Measurements from ENCODE around the gene SMARCB1. TPM values are rescaled to one million over a fixed set of nuclear protein-coding genes. Genes with fewer than 3 reads are reported as not detected.

Gene SMARCB1
- total RNA-seq, 1 experiment from 2014 or later = 121 TPM

- H3K4me3 ChIP-seq = no peak overlapping the region
- no peak for DNase-seq (ENCODE audit: low read depth in 1 of 2, low spot score in 2 of 2)
- no peak overlapping the region for H3K27ac ChIP-seq
- peaks cover 9% of the 10 kb centered on the region for H3K4me1 ChIP-seq (replicated peaks)
- no peaks in the 10 kb centered on the region for H3K27me3 ChIP-seq (replicated peaks)
- peaks cover 32% of the 10 kb centered on the region for H3K36me3 ChIP-seq
- no peaks in the 10 kb centered on the region; the same call in 1 of the 2 replicates for H3K9me3 ChIP-seq (replicated peaks)
Measured at GRCh38 chr22:23840026-23840425, 53.3 kb downstream of the SMARCB1 start.

GRCh38 chr22:23841292-23841691 lies 54.5 kb downstream of the SMARCB1 start:
- Histone ChIP-seq H3K4me3 (no peak overlapping the region), H3K36me3 (peaks cover 19% of the 10 kb centered on the region), H3K27me3 (replicated peaks) (no peaks in the 10 kb centered on the region), H3K27ac (no peak overlapping the region), H3K9me3 (replicated peaks) (no peaks in the 10 kb centered on the region; the same call in 1 of the 2 replicates), H3K4me1 (replicated peaks) (peaks cover 16% of the 10 kb centered on the region)
- DNase-seq (ENCODE audit: low read depth in 1 of 2, low spot score in 2 of 2) = no peak

GRCh38 chr22:23841736-23842445 lies 55.1 kb downstream of the SMARCB1 start:
- DNase-seq (ENCODE audit: low read depth in 1 of 2, low spot score in 2 of 2) = no peak
- Histone ChIP-seq H3K36me3 (peaks cover 14% of the 10 kb centered on the region), H3K4me3 (no peak overlapping the region), H3K27me3 (replicated peaks) (no peaks in the 10 kb centered on the region), H3K4me1 (replicated peaks) (peaks cover 22% of the 10 kb centered on the region), H3K9me3 (replicated peaks) (no peaks in the 10 kb centered on the region; the same call in 1 of the 2 replicates), H3K27ac (no peak overlapping the region)

GRCh38 chr22:23842599-23842998 lies 55.8 kb downstream of the SMARCB1 start:
- Histone ChIP-seq H3K4me3 (no peak overlapping the region), H3K27ac (no peak overlapping the region), H3K9me3 (replicated peaks) (no peaks in the 10 kb centered on the region; the same call in 1 of the 2 replicates), H3K27me3 (replicated peaks) (no peaks in the 10 kb centered on the region), H3K4me1 (replicated peaks) (peaks cover 29% of the 10 kb centered on the region), H3K36me3 (peaks cover 7% of the 10 kb centered on the region)
- DNase-seq (ENCODE audit: low read depth in 1 of 2, low spot score in 2 of 2) = no peak

- peaks cover 49% of the 10 kb centered on the region for H3K4me1 ChIP-seq (replicated peaks)
- no peak overlapping the region for H3K27ac ChIP-seq
- H3K4me3 ChIP-seq = no peak overlapping the region
- no peaks in the 10 kb centered on the region for H3K27me3 ChIP-seq (replicated peaks)
- H3K36me3 ChIP-seq = no peaks in the 10 kb centered on the region
- DNase-seq (ENCODE audit: low read depth in 1 of 2, low spot score in 2 of 2) = no peak
- H3K9me3 ChIP-seq (replicated peaks) = no peaks in the 10 kb centered on the region
Measured at GRCh38 chr22:23844739-23845202, 58.0 kb downstream of the SMARCB1 start.

GRCh38 chr22:23845265-23846080 lies 58.7 kb downstream of the SMARCB1 start:
- Histone ChIP-seq H3K27me3 (replicated peaks) (no peaks in the 10 kb centered on the region), H3K36me3 (no peaks in the 10 kb centered on the region), H3K27ac (no peak overlapping the region), H3K9me3 (replicated peaks) (no peaks in the 10 kb centered on the region), H3K4me1 (replicated peaks) (peaks cover 49% of the 10 kb centered on the region), H3K4me3 (no peak overlapping the region)
- no peak for DNase-seq (ENCODE audit: low read depth in 1 of 2, low spot score in 2 of 2)

GRCh38 chr22:23846081-23846469 lies 59.3 kb downstream of the SMARCB1 start:
- peaks cover 49% of the 10 kb centered on the region for H3K4me1 ChIP-seq (replicated peaks)
- no peaks in the 10 kb centered on the region for H3K27me3 ChIP-seq (replicated peaks)
- no peak for DNase-seq (ENCODE audit: low read depth in 1 of 2, low spot score in 2 of 2)
- H3K9me3 ChIP-seq (replicated peaks) = no peaks in the 10 kb centered on the region
- no peaks in the 10 kb centered on the region for H3K36me3 ChIP-seq
- no peak overlapping the region for H3K4me3 ChIP-seq
- no peak overlapping the region for H3K27ac ChIP-seq

- Histone ChIP-seq H3K9me3 (replicated peaks) (no peaks in the 10 kb centered on the region), H3K36me3 (no peaks in the 10 kb centered on the region), H3K4me3 (no peak overlapping the region), H3K4me1 (replicated peaks) (peaks cover 49% of the 10 kb centered on the region), H3K27ac (no peak overlapping the region), H3K27me3 (replicated peaks) (no peaks in the 10 kb centered on the region)
- no peak for DNase-seq (ENCODE audit: low read depth in 1 of 2, low spot score in 2 of 2)
Measured at GRCh38 chr22:23847310-23847920, 60.6 kb downstream of the SMARCB1 start.

GRCh38 chr22:23847991-23848864 lies 61.5 kb downstream of the SMARCB1 start:
- peaks cover 49% of the 10 kb centered on the region for H3K4me1 ChIP-seq (replicated peaks)
- no peaks in the 10 kb centered on the region for H3K36me3 ChIP-seq
- no peak overlapping the region for H3K4me3 ChIP-seq
- DNase-seq (ENCODE audit: low read depth in 1 of 2, low spot score in 2 of 2) = peak in 1 of 2 experiments; percentile 47
- no peaks in the 10 kb centered on the region for H3K27me3 ChIP-seq (replicated peaks)
- H3K9me3 ChIP-seq (replicated peaks) = no peaks in the 10 kb centered on the region
- no peak overlapping the region for H3K27ac ChIP-seq

GRCh38 chr22:23849009-23850006 lies 62.5 kb downstream of the SMARCB1 start:
- H3K27ac ChIP-seq = no peak overlapping the region
- H3K36me3 ChIP-seq = no peaks in the 10 kb centered on the region
- no peak overlapping the region for H3K4me3 ChIP-seq
- DNase-seq (ENCODE audit: low read depth in 1 of 2, low spot score in 2 of 2) = peak; percentile 90 to 91
- H3K4me1 ChIP-seq (replicated peaks) = peaks cover 47% of the 10 kb centered on the region
- H3K27me3 ChIP-seq (replicated peaks) = no peaks in the 10 kb centered on the region
- no peaks in the 10 kb centered on the region for H3K9me3 ChIP-seq (replicated peaks)

GRCh38 chr22:23850136-23850611 lies 63.4 kb downstream of the SMARCB1 start:
- Histone ChIP-seq H3K4me1 (replicated peaks) (peaks cover 39% of the 10 kb centered on the region), H3K9me3 (replicated peaks) (no peaks in the 10 kb centered on the region), H3K4me3 (no peak overlapping the region), H3K27ac (no peak overlapping the region), H3K36me3 (no peaks in the 10 kb centered on the region), H3K27me3 (replicated peaks) (no peaks in the 10 kb centered on the region)
- no peak for DNase-seq (ENCODE audit: low read depth in 1 of 2, low spot score in 2 of 2)
